HCT116 (cell line): ENCODE measurements around the gene GAS2L2. TPM values are rescaled to one million over a fixed set of nuclear protein-coding genes. Genes with fewer than 3 reads are reported as not detected.

ENCODE experiments used
- ATAC-seq: fragments of 200-7000 bp; cut with Tn5 transposase; 2 replicates; pipeline ENCODE4 v1.9.1; 2020; ENCODE audit warnings: mild to moderate bottlenecking, moderate library complexity
- BruUV-seq: library from RNA; stranded (reverse); fragments of 400-500 nt; replicated peaks from 2 replicates; lab custom pipeline; 2021; lab: Mats Ljungman, UMichigan
- CTCF ChIA-PET: fragments of 300-600 bp; sonication (Branson Sonifier 250); formaldehyde crosslinking; loops from one replicate; lab custom pipeline; 2021; ENCODE audit warnings: antibody characterized with exemption; lab: Charles Lee
- POLR2A ChIA-PET: fragments of 300-600, 350-600 bp; sonication (Branson Sonifier 250); formaldehyde crosslinking; loops from one replicate; lab custom pipeline; 2021; ENCODE audit warnings: antibody characterized with exemption; lab: Charles Lee
- RAD21 ChIA-PET, 2 experiments: fragments of 300-600 bp; sonication (Branson Sonifier 250); formaldehyde crosslinking; loops; one replicate each; lab custom pipeline; 2023; ENCODE audit warnings: low total read pairs in 2 of 2; ENCODE audit not compliant: uncharacterized antibody in 2 of 2, unreplicated experiment in 2 of 2, low non-redundant PET in 1 of 2; lab: Charles Lee
- DNase-seq: peaks from one replicate; pipeline ENCODE4 v3.0.0-alpha.2; 2010; ENCODE audit warnings: low read depth, low spot score
- H2AFZ ChIP-seq: fragments of 200-600 bp; shearing (Covaris generic), sonication (generic); 2 replicates; pipeline ENCODE4 v1.6.1; 2017; ENCODE audit warnings: low read depth, mixed run types, mixed read lengths, antibody characterized with exemption, low read length; ENCODE audit not compliant: poor library complexity, severe bottlenecking
- H3K27ac ChIP-seq: 2 replicates; pipeline ENCODE4 v1.5.1; 2012; ENCODE audit warnings: low read depth, low read length
- H3K27me3 ChIP-seq: fragments of 200-600 bp; sonication (generic); 2 replicates; pipeline ENCODE4 v1.6.1; 2016; ENCODE audit warnings: mixed run types, low read length, mixed read lengths; ENCODE audit not compliant: insufficient read depth
- H3K36me3 ChIP-seq, 2 experiments: fragments of 200-500 bp in 1 of 2; fragments of 200-600 bp in 1 of 2; sonication (Bioruptor generic) in 1 of 2; sonication (generic) in 1 of 2; 2 replicates each; pipeline versions ENCODE4 v1.5.1 to v1.6.1; 2014 to 2016; ENCODE audit warnings: low read length in 2 of 2, inconsistent platforms in 1 of 2, mixed read lengths in 1 of 2, mixed run types in 1 of 2; ENCODE audit not compliant: insufficient read depth in 2 of 2, control insufficient read depth in 1 of 2
- H3K4me1 ChIP-seq, 2 experiments: fragments of 200-600 bp in 1 of 2; sonication (generic) in 1 of 2; 2 replicates each; pipeline versions ENCODE4 v1.5.1 to v1.6.1; 2012 to 2017; ENCODE audit warnings: low read length in 2 of 2, inconsistent platforms in 1 of 2, mild to moderate bottlenecking in 1 of 2, mixed read lengths in 1 of 2, mixed run types in 1 of 2, moderate library complexity in 1 of 2; ENCODE audit not compliant: insufficient read depth in 2 of 2, control insufficient read depth in 1 of 2
- H3K4me2 ChIP-seq: fragments of 200-600 bp; sonication (generic); 2 replicates; pipeline ENCODE4 v1.6.1; 2017; ENCODE audit warnings: mixed run types, low read length, mixed read lengths
- H3K4me3 ChIP-seq, 2 experiments: fragments of 200-600 bp in 1 of 2; sonication (generic) in 1 of 2; replicated peaks in 1 of 2; 2 replicates each; pipeline ENCODE4 v1.5.1; 2011 to 2016; ENCODE audit warnings: low read length in 2 of 2, control low read depth in 1 of 2, low read depth in 1 of 2, mild to moderate bottlenecking in 1 of 2, mixed read lengths in 1 of 2, mixed run types in 1 of 2
- H3K79me2 ChIP-seq: fragments of 200-600 bp; sonication (generic); 2 replicates; pipeline ENCODE4 v1.6.1; 2017; ENCODE audit warnings: mild to moderate bottlenecking, mixed run types, low read length, moderate library complexity, mixed read lengths; ENCODE audit not compliant: insufficient read depth
- H3K9ac ChIP-seq: fragments of 200-600 bp; sonication (generic); 2 replicates; pipeline ENCODE4 v1.6.1; 2016; ENCODE audit warnings: low read length, mixed read lengths
- H3K9me2 ChIP-seq: fragments of 200-600 bp; sonication (generic), shearing (Covaris generic); 2 replicates; pipeline ENCODE4 v1.6.1; 2017; ENCODE audit warnings: mixed run types, mild to moderate bottlenecking, moderate library complexity; ENCODE audit not compliant: insufficient read depth
- H3K9me3 ChIP-seq, 2 experiments: fragments of 200-500 bp in 1 of 2; fragments of 200-600 bp in 1 of 2; sonication (Bioruptor generic) in 1 of 2; sonication (generic) in 1 of 2; 2 replicates each; pipeline ENCODE4 v1.6.1; 2014 to 2017; ENCODE audit warnings: low read length in 2 of 2, mixed read lengths in 2 of 2, inconsistent platforms in 1 of 2, low read depth in 1 of 2, mild to moderate bottlenecking in 1 of 2, mixed run types in 1 of 2, moderate library complexity in 1 of 2; ENCODE audit not compliant: control insufficient read depth in 1 of 2, insufficient read depth in 1 of 2
- H4K20me1 ChIP-seq: fragments of 200-600 bp; sonication (generic), shearing (Covaris generic); 2 replicates; pipeline ENCODE4 v1.6.1; 2017; ENCODE audit warnings: mixed run types, mild to moderate bottlenecking, moderate library complexity; ENCODE audit not compliant: insufficient read depth
- CBX3 ChIP-seq: IDR thresholded peaks from 2 replicates; pipeline ENCODE4 v1.6.1; 2012; ENCODE audit warnings: low read depth
- CEBPB ChIP-seq: IDR thresholded peaks from 2 replicates; pipeline ENCODE4 v1.6.1; 2012; ENCODE audit warnings: low read depth
- CTCF ChIP-seq, 3 experiments: fragments of 200-600 bp in 1 of 3; sonication (generic) in 1 of 3; IDR thresholded peaks in 2 of 3; conservative IDR thresholded peaks in 1 of 3; 2 replicates each; pipeline ENCODE4 v1.5.1; 2012 to 2017; ENCODE audit warnings: low read depth in 2 of 3, low read length in 2 of 3, antibody characterized with exemption in 1 of 3, borderline replicate concordance in 1 of 3, control low read depth in 1 of 3, mild to moderate bottlenecking in 1 of 3, mixed read lengths in 1 of 3, mixed run types in 1 of 3, moderate library complexity in 1 of 3; ENCODE audit not compliant: insufficient read depth in 1 of 3
- ELF1 ChIP-seq: IDR thresholded peaks from 2 replicates; pipeline ENCODE4 v1.6.1; 2012; ENCODE audit warnings: low read depth, borderline replicate concordance
- EZH2 ChIP-seq: fragments of 200-600 bp; sonication (generic); IDR thresholded peaks from 2 replicates; pipeline ENCODE4 v1.6.1; 2017; ENCODE audit warnings: antibody characterized with exemption, mixed run types
- FOSL1 ChIP-seq: IDR thresholded peaks from 2 replicates; pipeline ENCODE4 v1.6.1; 2012; ENCODE audit warnings: low read depth
- JUND ChIP-seq: IDR thresholded peaks from 2 replicates; pipeline ENCODE4 v1.6.1; 2012
- MAX ChIP-seq: IDR thresholded peaks from 2 replicates; pipeline ENCODE4 v1.6.1; 2012
- SIN3A ChIP-seq: IDR thresholded peaks from 2 replicates; pipeline ENCODE4 v1.6.1; 2012; ENCODE audit warnings: low read depth
- SP1 ChIP-seq: IDR thresholded peaks from 2 replicates; pipeline ENCODE4 v1.6.1; 2012; ENCODE audit warnings: low read depth
- SRF ChIP-seq: IDR thresholded peaks from 2 replicates; pipeline ENCODE4 v1.6.1; 2012; ENCODE audit warnings: low read depth
- ZBTB33 ChIP-seq: IDR thresholded peaks from 2 replicates; pipeline ENCODE4 v1.6.1; 2011; ENCODE audit warnings: mild to moderate bottlenecking, low read length, moderate library complexity; ENCODE audit not compliant: insufficient replicate concordance; ENCODE audit errors: extremely low read depth
- ZFX ChIP-seq: fragments of 450-650 bp; IDR thresholded peaks from 2 replicates; pipeline ENCODE4 v1.6.1; 2017
- ZNF274 ChIP-seq: fragments of 200-500 bp; sonication (Bioruptor generic); IDR thresholded peaks from 2 replicates; pipeline ENCODE4 v1.6.1; 2014; ENCODE audit warnings: mild to moderate bottlenecking, low read depth, low read length, inconsistent platforms
- intact Hi-C: fragments of 100-400 bp; cut with micrococcal nuclease; formaldehyde crosslinking; loops from 2 replicates; pipeline ENCODE4 v1.10.0; 2022
- total RNA-seq: library from RNA; stranded (reverse); gene quantifications from one replicate; pipeline ENCODE4 v1.2.1, GENCODE V29; 2021; ENCODE audit not compliant: unreplicated experiment

The GAS2L2 gene
- total RNA-seq, 1 experiment from 2014 or later = not detected

GRCh38 chr17:35784895-35785294 lies 31.9 kb upstream of the GAS2L2 start:
- Histone ChIP-seq H3K4me3 (no peak overlapping the region), H3K9me2 (no peaks in the 10 kb centered on the region), H2AFZ (no peak overlapping the region), H4K20me1 (no peaks in the 10 kb centered on the region), H3K27ac (no peak overlapping the region), H3K4me1 (peaks cover 19 to 53% of the 10 kb centered on the region in 2 experiments), H3K9me3 (no peaks in the 10 kb centered on the region), H3K36me3 (no peaks in the 10 kb centered on the region), H3K4me2 (no peak overlapping the region), H3K27me3 (0 out of 2 replicates have a peak, but pooled peaks cover 3% of the 10 kb centered on the region), H3K9ac (no peak overlapping the region), H3K79me2 (no peaks in the 10 kb centered on the region)
- POLR2A ChIA-PET = interaction anchor here (1.2 to 1.6 kb wide), 2 partner anchors 12 to 24 kb away, joined by 3 to 6 read pairs; partner anchors contain the start of gene TAF15
- CTCF ChIA-PET = interaction anchor here (1.1 kb wide), 1 partner anchor 14 kb away, joined by 3 read pairs; no protein-coding TSS in a partner anchor
- DNase-seq (no peak), ATAC-seq (no peak)
- intact Hi-C loops = no loop called here
- RAD21 ChIA-PET = no interaction called here
- TF ChIP-seq CTCF (IDR thresholded peaks at IDR 0.05 in 2 of 3, conservative IDR thresholded peaks at IDR 0.05 in 1 of 3; ENCODE audit: borderline replicate concordance in 1 of 3, insufficient read depth in 1 of 3, low read depth in 2 of 3, low read length in 2 of 3) (no peak), FOSL1 (no peak), ZNF274 (no peak), ZFX (no peak), JUND (no peak)
- BruUV-seq = no TSS peak

- no peaks in the 10 kb centered on the region for H3K9me2 ChIP-seq
- intact Hi-C loops = no loop called here
- no peaks in the 10 kb centered on the region for H3K9me3 ChIP-seq
- no peaks in the 10 kb centered on the region for H3K36me3 ChIP-seq
- no peak overlapping the region for H3K4me2 ChIP-seq
- BruUV-seq = no TSS peak
- H4K20me1 ChIP-seq = no peaks in the 10 kb centered on the region
- H3K4me1 ChIP-seq = peaks cover 13 to 22% of the 10 kb centered on the region in 2 experiments
- ChIA-PET POLR2A (no interaction called here), RAD21 (no interaction called here), CTCF (interaction anchor here (2.2 kb wide), 1 partner anchor 17 kb away, joined by 8 read pairs; no protein-coding TSS in a partner anchor)
- H3K27me3 ChIP-seq = 0 out of 2 replicates have a peak, but pooled peaks cover 3% of the 10 kb centered on the region
- H2AFZ ChIP-seq = no peak overlapping the region
- no peaks in the 10 kb centered on the region for H3K79me2 ChIP-seq
- DNase-seq (no peak), ATAC-seq (no peak)
- no peak overlapping the region for H3K4me3 ChIP-seq
- no peak overlapping the region for H3K27ac ChIP-seq
- no peak overlapping the region for H3K9ac ChIP-seq
- TF ChIP-seq JUND (no peak), ZNF274 (no peak), SP1 (no peak), CEBPB (no peak), ZFX (no peak), SRF (no peak), CBX3 (no peak), MAX (no peak), ELF1 (no peak), CTCF (IDR thresholded peaks at IDR 0.05 in 2 of 3, conservative IDR thresholded peaks at IDR 0.05 in 1 of 3; ENCODE audit: borderline replicate concordance in 1 of 3, insufficient read depth in 1 of 3, low read depth in 2 of 3, low read length in 2 of 3) (no peak), EZH2 (no peak), ZBTB33 (no peak), SIN3A (no peak)
Observed at GRCh38 chr17:35780950-35781349, 27.9 kb upstream of the GAS2L2 start.
